NB4 (cell line): Measurements from ENCODE around the gene PGBD5.
"Not testable (repeated sequence)": the region's sequence is repeated elsewhere in the genome, so short reads cannot be mapped to it uniquely, and the experiment has no call there.

Experiments
- DNase-seq: peaks from one replicate; pipeline ENCODE4 v3.0.0; 2010; ENCODE audit warnings: low read depth
- H3K4me3 ChIP-seq: one replicate; pipeline ENCODE4 v1.5.1; 2011; ENCODE audit warnings: mild to moderate bottlenecking, low read depth, low read length, moderate library complexity
- MAX ChIP-seq: IDR thresholded peaks from 2 replicates; pipeline ENCODE4 v1.6.1; 2011; ENCODE audit warnings: low read depth, low read length
- MYC ChIP-seq: IDR thresholded peaks from 2 replicates; pipeline ENCODE4 v1.6.1; 2011; ENCODE audit warnings: low read depth, low read length
- POLR2A ChIP-seq: IDR thresholded peaks from 2 replicates; pipeline ENCODE4 v1.6.1; 2011; ENCODE audit warnings: mild to moderate bottlenecking; ENCODE audit not compliant: insufficient read length; ENCODE audit errors: extremely low read depth
- TF ChIP-seq, protein P1 (sequence below): IDR thresholded peaks from one replicate; pipeline ENCODE4 v1.5.1; 2012; ENCODE audit warnings: low read depth, low read length

PGBD5 gene

DNA sequence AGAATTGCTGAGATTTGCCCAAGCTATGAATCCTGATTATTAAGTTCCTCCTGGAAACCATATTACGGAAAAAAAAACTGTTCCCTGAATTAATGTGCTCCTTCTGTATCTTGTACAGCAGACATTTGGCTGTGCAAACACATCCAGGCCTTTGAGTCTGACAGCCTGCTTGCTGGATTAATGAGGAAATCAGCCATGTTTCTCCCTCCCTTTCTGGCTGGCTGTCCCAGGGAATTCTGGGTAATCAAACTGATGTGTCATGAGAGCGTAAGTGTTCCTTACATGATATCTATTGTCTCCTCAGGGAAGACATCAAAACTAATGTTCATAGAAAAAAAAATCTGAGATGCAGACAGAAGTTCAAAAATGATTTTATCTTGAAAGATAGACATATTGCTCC, 18.8 kb downstream of the PGBD5 start:
- no peak for TF ChIP-seq MYC
- no peak for TF ChIP-seq POLR2A
- no peak overlapping the region for H3K4me3 ChIP-seq
- DNase-seq: no peak

DNA sequence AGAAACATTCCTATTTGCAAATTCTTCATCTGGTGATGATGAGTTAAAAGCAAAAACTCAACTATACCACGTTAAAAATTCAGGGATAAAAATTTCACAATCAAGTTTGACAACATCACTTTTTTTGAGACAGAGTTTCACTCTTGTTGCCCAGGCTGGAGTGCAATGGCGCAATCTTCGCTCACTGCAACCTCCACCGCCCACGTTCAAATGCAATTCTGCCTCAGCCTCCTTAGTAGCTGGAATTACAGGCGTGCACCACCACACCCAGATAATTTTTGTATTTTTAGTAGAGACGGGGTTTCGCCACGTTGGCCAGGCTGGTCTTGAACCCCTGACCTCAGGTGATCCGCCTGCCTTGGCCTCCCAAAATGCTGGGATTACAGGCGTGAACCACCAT, 19.4 kb downstream of the PGBD5 start:
- peak; percentile 53 for DNase-seq
- H3K4me3 ChIP-seq: not testable (repeated sequence)

GRCh38 chr1:230403442-230403841, 22.7 kb downstream of the PGBD5 start:
- DNase-seq: no peak
- H3K4me3 ChIP-seq: no peak overlapping the region
- TF ChIP-seq MAX (no peak), MYC (no peak), POLR2A (no peak)
- TF ChIP-seq, protein P1, sequence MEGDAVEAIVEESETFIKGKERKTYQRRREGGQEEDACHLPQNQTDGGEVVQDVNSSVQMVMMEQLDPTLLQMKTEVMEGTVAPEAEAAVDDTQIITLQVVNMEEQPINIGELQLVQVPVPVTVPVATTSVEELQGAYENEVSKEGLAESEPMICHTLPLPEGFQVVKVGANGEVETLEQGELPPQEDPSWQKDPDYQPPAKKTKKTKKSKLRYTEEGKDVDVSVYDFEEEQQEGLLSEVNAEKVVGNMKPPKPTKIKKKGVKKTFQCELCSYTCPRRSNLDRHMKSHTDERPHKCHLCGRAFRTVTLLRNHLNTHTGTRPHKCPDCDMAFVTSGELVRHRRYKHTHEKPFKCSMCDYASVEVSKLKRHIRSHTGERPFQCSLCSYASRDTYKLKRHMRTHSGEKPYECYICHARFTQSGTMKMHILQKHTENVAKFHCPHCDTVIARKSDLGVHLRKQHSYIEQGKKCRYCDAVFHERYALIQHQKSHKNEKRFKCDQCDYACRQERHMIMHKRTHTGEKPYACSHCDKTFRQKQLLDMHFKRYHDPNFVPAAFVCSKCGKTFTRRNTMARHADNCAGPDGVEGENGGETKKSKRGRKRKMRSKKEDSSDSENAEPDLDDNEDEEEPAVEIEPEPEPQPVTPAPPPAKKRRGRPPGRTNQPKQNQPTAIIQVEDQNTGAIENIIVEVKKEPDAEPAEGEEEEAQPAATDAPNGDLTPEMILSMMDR: no peak

- DNase-seq: no peak
- TF ChIP-seq, protein P1: no peak
- no peak for TF ChIP-seq MAX
- TF ChIP-seq POLR2A: no peak
- TF ChIP-seq MYC: no peak
Observed at GRCh38 chr1:230401763-230402294, 24.3 kb downstream of the PGBD5 start.

GRCh38 chr1:230401101-230401500, 25.0 kb downstream of the PGBD5 start:
- no peak for DNase-seq
- H3K4me3 ChIP-seq: no peak overlapping the region
- TF ChIP-seq, protein P1: no peak
- TF ChIP-seq MYC (no peak), MAX (no peak), POLR2A (no peak)

More at GRCh38 chr1:230401763-230402294, 24.3 kb downstream of the PGBD5 start:
- no peak overlapping the region for H3K4me3 ChIP-seq

- no peak for TF ChIP-seq MYC
- no peak for TF ChIP-seq MAX
- TF ChIP-seq POLR2A: no peak
- TF ChIP-seq, protein P1: no peak
- DNase-seq: no peak
- no peak overlapping the region for H3K4me3 ChIP-seq
Observed at GRCh38 chr1:230400007-230400344, 26.2 kb downstream of the PGBD5 start.

- DNase-seq: no peak
- no peak for TF ChIP-seq MYC
- no peak for TF ChIP-seq MAX
- TF ChIP-seq, protein P1: no peak
- TF ChIP-seq POLR2A: no peak
- no peak overlapping the region for H3K4me3 ChIP-seq
Observed at GRCh38 chr1:230399321-230400006, 26.7 kb downstream of the PGBD5 start.
